ENCODE data around the gene GRIK1.

Gene GRIK1

GRCh38 chr21:29642551-29643245 is 297.1 kb downstream of the GRIK1 start:
- no peak for DNase-seq (ENCODE audit: low read depth)

GRCh38 chr21:29641635-29642550 is 297.9 kb downstream of the GRIK1 start:
- DNase-seq (ENCODE audit: low read depth) = no peak

GRCh38 chr21:29641001-29641634 is 298.7 kb downstream of the GRIK1 start:
- DNase-seq (ENCODE audit: low read depth) = no peak

GRCh38 chr21:29640080-29640508 is 299.7 kb downstream of the GRIK1 start:
- no peak for DNase-seq (ENCODE audit: low read depth)

- no peak for DNase-seq (ENCODE audit: low read depth)
Measured at GRCh38 chr21:29639366-29640079, 300.3 kb downstream of the GRIK1 start.

- DNase-seq (ENCODE audit: low read depth) = no peak
Measured at GRCh38 chr21:29638761-29639327, 301.0 kb downstream of the GRIK1 start.

- no peak for DNase-seq (ENCODE audit: low read depth)
Measured at GRCh38 chr21:29638138-29638537, 301.7 kb downstream of the GRIK1 start.

- DNase-seq (ENCODE audit: low read depth) = no peak
Measured at GRCh38 chr21:29637553-29637952, 302.2 kb downstream of the GRIK1 start.

- DNase-seq (ENCODE audit: low read depth) = no peak
Measured at GRCh38 chr21:29637134-29637533, 302.7 kb downstream of the GRIK1 start.

- no peak for DNase-seq (ENCODE audit: low read depth)
Measured at GRCh38 chr21:29634418-29634817, 305.4 kb downstream of the GRIK1 start.

GRCh38 chr21:29633756-29634155 is 306.0 kb downstream of the GRIK1 start:
- DNase-seq (ENCODE audit: low read depth) = no peak

- DNase-seq (ENCODE audit: low read depth) = no peak
Measured at GRCh38 chr21:29630441-29630840, 309.4 kb downstream of the GRIK1 start.

GRCh38 chr21:29627905-29628304 is 311.9 kb downstream of the GRIK1 start:
- no peak for DNase-seq (ENCODE audit: low read depth)

GRCh38 chr21:29626801-29627470 is 312.9 kb downstream of the GRIK1 start:
- DNase-seq (ENCODE audit: low read depth) = no peak

- DNase-seq (ENCODE audit: low read depth) = no peak
Measured at GRCh38 chr21:29625990-29626389, 313.8 kb downstream of the GRIK1 start.

GRCh38 chr21:29624776-29625175 is 315.0 kb downstream of the GRIK1 start:
- DNase-seq (ENCODE audit: low read depth) = no peak

GRCh38 chr21:29621525-29621924 is 318.3 kb downstream of the GRIK1 start:
- DNase-seq (ENCODE audit: low read depth) = no peak

- no peak for DNase-seq (ENCODE audit: low read depth)
Measured at GRCh38 chr21:29616209-29616751, 323.5 kb downstream of the GRIK1 start.

- no peak for DNase-seq (ENCODE audit: low read depth)
Measured at GRCh38 chr21:29613877-29614276, 325.9 kb downstream of the GRIK1 start.

- DNase-seq (ENCODE audit: low read depth) = no peak
Measured at GRCh38 chr21:29613021-29613420, 326.8 kb downstream of the GRIK1 start.

Measured in activated T-helper 9 cell treated with anti-CD3 and anti-CD28 coated beads, Interleukin-2, amount 50 U/mL, for 16 hours (primary cell).